ENCODE measurements around the gene LMNTD2. TPM values are rescaled to one million over a fixed set of nuclear protein-coding genes. Genes with fewer than 3 reads are reported as not detected.

LMNTD2 gene
- total RNA-seq, 1 donor from 2014 or later = 2.3 TPM

DNA sequence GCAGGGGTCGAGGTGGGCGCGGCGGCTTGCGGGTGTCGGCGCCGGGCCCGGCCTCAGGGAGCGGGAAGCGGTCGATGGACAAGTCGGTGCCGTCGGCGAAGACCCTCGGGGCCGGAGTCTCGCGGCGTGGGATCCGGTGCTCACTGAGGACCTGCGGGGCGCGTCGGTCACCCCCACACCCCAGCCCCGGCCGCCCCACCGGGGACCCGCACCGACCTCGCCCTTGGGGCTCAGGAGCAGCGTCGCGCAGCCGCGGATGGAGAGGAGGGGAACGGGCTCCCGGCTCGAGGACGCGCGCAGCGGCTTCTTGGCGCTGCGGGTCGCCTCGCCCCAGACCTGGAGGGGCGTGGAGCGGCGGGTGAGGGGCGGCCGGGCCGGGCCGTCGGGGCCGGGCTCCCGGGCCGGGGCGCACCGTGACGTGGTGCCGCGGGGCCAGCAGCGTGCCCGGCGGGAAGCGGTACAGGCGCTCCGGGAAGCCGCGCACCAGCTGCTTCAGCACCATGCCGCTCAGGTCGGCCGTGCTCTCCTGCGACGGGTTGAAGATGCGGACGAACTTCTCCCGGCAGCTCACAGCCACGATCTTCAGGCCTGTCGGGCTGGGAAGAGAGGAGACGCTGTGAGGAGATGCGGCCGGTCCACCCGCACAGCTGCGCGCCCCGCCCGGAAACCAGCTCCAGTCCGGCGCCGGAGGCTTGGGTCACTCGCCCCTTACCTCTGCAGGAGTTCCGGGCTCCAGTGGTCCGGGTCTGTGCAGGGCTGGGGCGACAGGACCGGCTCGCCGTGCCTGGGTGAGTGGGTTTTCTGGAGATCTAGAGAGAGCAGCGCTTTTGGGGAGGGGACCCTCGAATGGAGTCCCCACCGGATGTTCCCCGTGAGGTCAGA lies 4.5 kb downstream of the LMNTD2 start:
- peak; percentile 52 for DNase-seq

GRCh38 chr11:555227-555779 lies 5.2 kb downstream of the LMNTD2 start:
- Mint-ChIP-seq H3K36me3 (ENCODE audit: unreplicated experiment) (no peaks in the 10 kb centered on the region), H3K27me3 (ENCODE audit: unreplicated experiment) (peaks cover 6% of the 10 kb centered on the region), H3K9me3 (ENCODE audit: unreplicated experiment) (peaks cover 7% of the 10 kb centered on the region), H3K4me1 (ENCODE audit: low read depth, unreplicated experiment) (peaks cover 1% of the 10 kb centered on the region), H3K27ac (ENCODE audit: unreplicated experiment) (no peak overlapping the region), H3K4me3 (ENCODE audit: unreplicated experiment) (no peak overlapping the region)
- TF ChIP-seq, protein P1, sequence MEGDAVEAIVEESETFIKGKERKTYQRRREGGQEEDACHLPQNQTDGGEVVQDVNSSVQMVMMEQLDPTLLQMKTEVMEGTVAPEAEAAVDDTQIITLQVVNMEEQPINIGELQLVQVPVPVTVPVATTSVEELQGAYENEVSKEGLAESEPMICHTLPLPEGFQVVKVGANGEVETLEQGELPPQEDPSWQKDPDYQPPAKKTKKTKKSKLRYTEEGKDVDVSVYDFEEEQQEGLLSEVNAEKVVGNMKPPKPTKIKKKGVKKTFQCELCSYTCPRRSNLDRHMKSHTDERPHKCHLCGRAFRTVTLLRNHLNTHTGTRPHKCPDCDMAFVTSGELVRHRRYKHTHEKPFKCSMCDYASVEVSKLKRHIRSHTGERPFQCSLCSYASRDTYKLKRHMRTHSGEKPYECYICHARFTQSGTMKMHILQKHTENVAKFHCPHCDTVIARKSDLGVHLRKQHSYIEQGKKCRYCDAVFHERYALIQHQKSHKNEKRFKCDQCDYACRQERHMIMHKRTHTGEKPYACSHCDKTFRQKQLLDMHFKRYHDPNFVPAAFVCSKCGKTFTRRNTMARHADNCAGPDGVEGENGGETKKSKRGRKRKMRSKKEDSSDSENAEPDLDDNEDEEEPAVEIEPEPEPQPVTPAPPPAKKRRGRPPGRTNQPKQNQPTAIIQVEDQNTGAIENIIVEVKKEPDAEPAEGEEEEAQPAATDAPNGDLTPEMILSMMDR (IDR thresholded peaks at IDR 0.05; ENCODE audit: partially characterized antibody, unreplicated experiment) = peak; percentile 39
- DNase-seq = no peak

More for the DNA sequence above, 4.5 kb downstream of the LMNTD2 start:
- no peak overlapping the region for H3K27ac Mint-ChIP-seq (ENCODE audit: unreplicated experiment)
- peaks cover 6% of the 10 kb centered on the region for H3K9me3 Mint-ChIP-seq (ENCODE audit: unreplicated experiment)
- TF ChIP-seq, protein P1 (IDR thresholded peaks at IDR 0.05; ENCODE audit: partially characterized antibody, unreplicated experiment) = no peak
- H3K36me3 Mint-ChIP-seq (ENCODE audit: unreplicated experiment) = no peaks in the 10 kb centered on the region
- peak overlapping the region; percentile 65 for H3K4me3 Mint-ChIP-seq (ENCODE audit: unreplicated experiment)
- peaks cover 1% of the 10 kb centered on the region for H3K4me1 Mint-ChIP-seq (ENCODE audit: low read depth, unreplicated experiment)
- peaks cover 5% of the 10 kb centered on the region for H3K27me3 Mint-ChIP-seq (ENCODE audit: unreplicated experiment)

DNA sequence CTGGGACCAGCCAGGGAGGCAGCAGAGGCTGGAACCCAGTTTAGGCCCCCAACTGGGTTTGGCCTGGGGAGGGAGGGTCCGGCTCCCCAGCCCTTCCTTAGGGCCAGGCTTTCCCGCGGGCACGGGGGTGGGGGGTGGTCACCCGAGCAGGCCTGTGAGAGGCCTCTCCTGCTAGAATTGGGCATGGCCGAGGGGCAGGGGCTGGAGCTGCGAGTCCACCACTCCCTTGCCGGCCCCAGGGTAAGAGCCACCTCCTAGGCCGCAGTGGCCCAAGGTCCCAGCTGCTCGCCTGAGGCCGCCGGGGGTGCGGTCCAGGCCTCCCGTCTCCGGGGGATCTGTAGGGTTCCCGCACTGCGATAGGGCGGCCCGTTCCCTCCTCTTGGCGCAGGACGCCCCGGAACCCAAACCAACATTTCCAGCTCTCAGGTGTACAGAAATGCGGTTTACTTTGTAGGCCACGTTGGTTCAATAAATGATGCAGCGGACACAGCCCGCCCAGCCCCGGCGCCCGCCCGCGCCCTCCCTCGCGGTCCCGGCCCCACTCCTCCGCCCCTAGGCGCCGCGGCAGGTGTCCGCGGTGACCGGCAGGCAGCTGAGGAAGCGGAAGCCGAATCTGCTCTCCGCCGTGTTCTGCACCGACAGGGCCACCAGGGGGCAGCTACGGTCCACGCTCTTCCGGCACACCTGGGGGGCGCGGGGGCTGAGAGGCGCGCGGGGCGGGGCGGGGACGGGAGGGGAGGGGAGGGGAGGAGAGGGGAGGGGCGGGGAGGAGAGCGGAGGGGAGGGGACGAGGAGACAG lies 5.9 kb downstream of the LMNTD2 start:
- peaks cover 1% of the 10 kb centered on the region for H3K4me1 Mint-ChIP-seq (ENCODE audit: low read depth, unreplicated experiment)
- peaks cover 3% of the 10 kb centered on the region for H3K27me3 Mint-ChIP-seq (ENCODE audit: unreplicated experiment)
- no peak overlapping the region for H3K4me3 Mint-ChIP-seq (ENCODE audit: unreplicated experiment)
- TF ChIP-seq, protein P1 (IDR thresholded peaks at IDR 0.05; ENCODE audit: partially characterized antibody, unreplicated experiment) = peak; percentile 70
- H3K27ac Mint-ChIP-seq (ENCODE audit: unreplicated experiment) = no peak overlapping the region
- peak; percentile 79 for DNase-seq
- H3K36me3 Mint-ChIP-seq (ENCODE audit: unreplicated experiment) = no peaks in the 10 kb centered on the region
- H3K9me3 Mint-ChIP-seq (ENCODE audit: unreplicated experiment) = peaks cover 3% of the 10 kb centered on the region

GRCh38 chr11:553988-554340 lies 6.6 kb downstream of the LMNTD2 start:
- no peak overlapping the region for H3K4me3 Mint-ChIP-seq (ENCODE audit: unreplicated experiment)
- peaks cover 3% of the 10 kb centered on the region for H3K27me3 Mint-ChIP-seq (ENCODE audit: unreplicated experiment)
- DNase-seq = no peak
- H3K36me3 Mint-ChIP-seq (ENCODE audit: unreplicated experiment) = no peaks in the 10 kb centered on the region
- H3K4me1 Mint-ChIP-seq (ENCODE audit: low read depth, unreplicated experiment) = peaks cover 2% of the 10 kb centered on the region
- no peak overlapping the region for H3K27ac Mint-ChIP-seq (ENCODE audit: unreplicated experiment)
- peaks cover 1% of the 10 kb centered on the region for H3K9me3 Mint-ChIP-seq (ENCODE audit: unreplicated experiment)
- TF ChIP-seq, protein P1 (IDR thresholded peaks at IDR 0.05; ENCODE audit: partially characterized antibody, unreplicated experiment) = no peak
